Measurements from ENCODE around the gene PIK3R3.

Gene PIK3R3

DNA sequence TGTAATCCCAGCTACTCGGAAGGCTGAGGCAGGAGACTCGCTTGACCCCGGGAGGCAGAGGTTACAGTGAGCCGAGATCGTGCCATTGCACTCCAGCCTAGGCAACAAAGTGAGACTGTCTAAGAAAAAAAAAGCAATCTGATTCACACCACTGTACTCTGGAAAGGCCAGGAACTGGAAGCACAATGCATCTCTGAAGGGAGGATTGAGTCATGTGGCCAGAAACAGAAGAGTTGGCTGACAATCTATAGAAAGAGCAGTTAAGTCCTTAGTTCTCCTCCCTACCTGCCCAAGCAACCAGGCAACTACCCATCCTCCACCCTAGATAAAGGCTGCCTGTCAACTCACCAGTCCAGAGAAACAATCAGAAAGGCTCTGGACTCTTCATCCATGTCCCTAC lies 45.9 kb downstream of the PIK3R3 start:
- H3K27ac ChIP-seq: no peak overlapping the region
- no peak for TF ChIP-seq CTCF (conservative IDR thresholded peaks at IDR 0.05)

DNA sequence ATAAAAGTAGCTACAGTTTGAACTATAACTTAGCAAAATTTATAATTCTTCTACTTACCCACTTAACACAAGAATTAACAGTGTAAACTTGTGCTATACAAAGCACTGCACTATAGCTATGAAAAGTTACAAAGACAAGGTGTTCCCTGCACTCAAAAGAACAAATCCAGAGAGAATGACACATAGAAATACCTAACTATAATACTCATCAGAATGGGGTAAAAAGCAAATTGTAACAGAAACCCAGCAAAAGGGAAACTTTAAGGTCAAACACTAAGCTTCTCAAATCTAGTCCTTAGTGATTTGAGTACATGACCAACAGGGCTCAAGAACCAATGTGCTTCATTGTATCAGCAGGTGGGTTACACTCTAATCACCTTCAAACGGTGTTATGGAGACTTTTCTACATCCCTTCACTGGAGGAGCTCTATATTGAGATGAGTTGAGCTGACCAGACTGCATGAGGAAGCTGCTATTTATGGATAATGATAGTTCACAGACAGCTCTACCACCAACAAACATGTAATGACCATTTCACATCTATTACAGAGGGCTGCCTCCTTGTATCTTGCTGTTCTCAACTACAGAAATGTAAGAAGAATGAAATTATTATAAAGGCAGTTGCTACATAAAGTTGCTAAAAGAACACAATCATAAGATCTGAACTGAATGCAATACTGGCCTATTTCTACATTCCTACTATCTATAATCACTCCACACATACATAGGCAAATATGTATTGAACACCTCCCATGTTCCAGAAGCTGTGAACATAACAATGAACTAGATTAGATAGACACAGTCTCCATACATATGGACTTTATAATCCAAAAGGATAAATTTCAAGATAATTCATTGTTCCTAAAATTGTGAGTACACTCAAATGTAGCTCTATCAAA lies 47.6 kb downstream of the PIK3R3 start:
- no peak overlapping the region for H3K27ac ChIP-seq
- no peak for TF ChIP-seq CTCF (conservative IDR thresholded peaks at IDR 0.05)

DNA sequence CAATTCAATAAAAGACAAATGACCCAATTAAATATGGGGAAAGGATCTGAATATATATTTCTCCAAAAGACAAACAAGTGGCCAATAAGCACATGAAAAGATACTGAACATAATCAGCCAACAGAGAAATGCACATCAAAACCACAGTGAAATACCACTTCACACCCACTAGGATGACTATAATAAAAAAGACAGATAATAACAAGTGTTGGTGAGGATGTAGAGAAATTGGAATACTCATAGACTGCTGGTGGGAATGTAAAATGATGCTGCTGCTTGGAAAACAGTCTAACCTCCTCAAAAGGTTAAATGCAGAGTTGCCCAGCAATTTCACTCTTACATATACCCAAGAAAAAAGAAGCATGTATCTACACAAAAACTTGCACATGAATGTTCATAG lies 48.9 kb downstream of the PIK3R3 start:
- H3K27ac ChIP-seq: no peak overlapping the region
- no peak for TF ChIP-seq CTCF (conservative IDR thresholded peaks at IDR 0.05)

- TF ChIP-seq CTCF (conservative IDR thresholded peaks at IDR 0.05): no peak
Measured at GRCh38 chr1:46081619-46082018, 50.8 kb downstream of the PIK3R3 start.

DNA sequence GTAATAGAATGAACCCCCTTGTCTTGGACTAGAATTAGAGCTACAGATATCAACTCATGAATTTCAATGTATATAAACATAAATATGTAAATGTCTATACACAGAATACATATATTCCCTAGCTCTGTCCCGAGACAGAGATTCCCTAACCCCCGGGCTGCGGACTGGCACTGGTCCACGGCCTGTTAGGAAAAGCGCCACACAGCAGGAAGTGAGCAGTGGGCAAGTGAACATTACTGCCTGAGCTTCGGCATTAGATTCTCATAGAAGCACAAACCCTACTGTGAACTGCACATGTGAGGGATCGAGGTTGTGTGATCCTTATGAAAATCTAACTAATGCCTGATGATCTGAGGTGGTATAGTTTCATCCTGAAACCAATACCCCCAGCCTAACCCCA lies 51.2 kb downstream of the PIK3R3 start:
- TF ChIP-seq CTCF (conservative IDR thresholded peaks at IDR 0.05): no peak
- H3K27ac ChIP-seq: no peak overlapping the region

More at GRCh38 chr1:46081619-46082018, 50.8 kb downstream of the PIK3R3 start:
- H3K27ac ChIP-seq: no peak overlapping the region

GRCh38 chr1:46080257-46080656 lies 52.2 kb downstream of the PIK3R3 start:
- TF ChIP-seq CTCF (conservative IDR thresholded peaks at IDR 0.05): no peak
- H3K27ac ChIP-seq: no peak overlapping the region

DNA sequence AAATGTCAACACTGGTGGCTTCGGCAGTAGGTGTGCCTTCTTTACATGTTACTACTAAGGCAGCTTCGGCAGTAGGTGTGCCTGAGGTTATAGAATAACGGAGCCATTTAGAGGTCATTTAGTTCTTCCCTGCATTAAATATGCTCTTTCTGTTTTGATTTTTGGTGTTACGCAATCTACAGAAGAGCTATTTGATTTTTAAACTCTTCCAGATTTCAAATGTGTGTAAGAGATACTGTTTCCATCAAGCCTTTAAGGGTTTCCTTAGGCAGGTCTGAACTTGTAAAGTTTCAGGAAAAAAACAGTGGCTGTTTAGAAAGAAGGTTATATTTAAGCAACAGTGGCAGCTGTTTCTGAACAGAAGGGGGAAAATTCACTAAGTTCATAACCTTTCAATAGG lies 54.8 kb downstream of the PIK3R3 start:
- H3K27ac ChIP-seq: no peak overlapping the region
- no peak for TF ChIP-seq CTCF (conservative IDR thresholded peaks at IDR 0.05)

Measured in VCaP (cell line).